Astrocyte of the spinal cord (primary cell): Measurements from ENCODE around the gene TCF21.
"Not testable (repeated sequence)": the region's sequence is repeated elsewhere in the genome, so short reads cannot be mapped to it uniquely, and the experiment has no call there.

Source experiments
- DNase-seq: peaks from one replicate; pipeline ENCODE4 v3.0.0; 2011; ENCODE audit warnings: low read depth, low spot score
- H3K4me3 ChIP-seq: 2 replicates; pipeline ENCODE4 v1.5.1; 2011; ENCODE audit warnings: low read depth, mild to moderate bottlenecking, low read length, moderate library complexity
- CTCF ChIP-seq: IDR thresholded peaks from 2 replicates; pipeline ENCODE4 v1.5.1; 2012; ENCODE audit warnings: low read depth, mild to moderate bottlenecking, low read length, inconsistent platforms
- in situ Hi-C: cut with HindIII; loops from 2 replicates; pipeline ENCODE4 v1.10.0; 2017; ENCODE audit warnings: low sequenced_read_pairs

TCF21 gene

GRCh38 chr6:133918208-133918930 lies 29.5 kb downstream of the TCF21 start:
- in situ Hi-C loops: no loop called here
- H3K4me3 ChIP-seq: no peak overlapping the region
- no peak for DNase-seq

GRCh38 chr6:133919362-133919761 lies 30.4 kb downstream of the TCF21 start:
- in situ Hi-C loops: no loop called here
- H3K4me3 ChIP-seq: no peak overlapping the region
- TF ChIP-seq CTCF: no peak
- no peak for DNase-seq

More at GRCh38 chr6:133918208-133918930, 29.5 kb downstream of the TCF21 start:
- no peak for TF ChIP-seq CTCF

- TF ChIP-seq CTCF: peak; percentile 92
- in situ Hi-C loops: no loop called here
- H3K4me3 ChIP-seq: no peak overlapping the region
- peak; percentile 79 for DNase-seq
These were observed 32.4 kb downstream of the TCF21 start for GRCh38 chr6:133921249-133921859.

GRCh38 chr6:133923938-133924593 lies 35.2 kb downstream of the TCF21 start:
- peak; percentile 79 for TF ChIP-seq CTCF
- in situ Hi-C loops: no loop called here
- peak; percentile 85 for DNase-seq
- H3K4me3 ChIP-seq: no peak overlapping the region

- H3K4me3 ChIP-seq, DNase-seq, in situ Hi-C loops: not testable (repeated sequence)
These were observed 42.3 kb downstream of the TCF21 start for GRCh38 chr6:133931221-133931620.

- DNase-seq, in situ Hi-C loops, H3K4me3 ChIP-seq: not testable (repeated sequence)
These were observed 47.4 kb downstream of the TCF21 start for GRCh38 chr6:133936352-133936751.

- H3K4me3 ChIP-seq: no peak overlapping the region
- in situ Hi-C loops: no loop called here
- no peak for DNase-seq
- no peak for TF ChIP-seq CTCF
These were observed 49.0 kb downstream of the TCF21 start for GRCh38 chr6:133937909-133938308.
